Stimulated activated CD8-positive, alpha-beta memory T cell treated with anti-CD3 and anti-CD28 coated beads, Interleukin-15, amount 100 ng/mL, for 1 hour (primary cell): ENCODE data around the gene MYL5.
A peak's percentile ranks its signal among the peaks of the same experiment; 100 is the strongest.
"Not testable (repeated sequence)": the region's sequence is repeated elsewhere in the genome, so short reads cannot be mapped to it uniquely, and the experiment has no call there.

Source experiments
- DNase-seq: peaks from one replicate; pipeline ENCODE4 v3.0.0-alpha.2; 2020; ENCODE audit warnings: low read depth

The MYL5 gene

DNA sequence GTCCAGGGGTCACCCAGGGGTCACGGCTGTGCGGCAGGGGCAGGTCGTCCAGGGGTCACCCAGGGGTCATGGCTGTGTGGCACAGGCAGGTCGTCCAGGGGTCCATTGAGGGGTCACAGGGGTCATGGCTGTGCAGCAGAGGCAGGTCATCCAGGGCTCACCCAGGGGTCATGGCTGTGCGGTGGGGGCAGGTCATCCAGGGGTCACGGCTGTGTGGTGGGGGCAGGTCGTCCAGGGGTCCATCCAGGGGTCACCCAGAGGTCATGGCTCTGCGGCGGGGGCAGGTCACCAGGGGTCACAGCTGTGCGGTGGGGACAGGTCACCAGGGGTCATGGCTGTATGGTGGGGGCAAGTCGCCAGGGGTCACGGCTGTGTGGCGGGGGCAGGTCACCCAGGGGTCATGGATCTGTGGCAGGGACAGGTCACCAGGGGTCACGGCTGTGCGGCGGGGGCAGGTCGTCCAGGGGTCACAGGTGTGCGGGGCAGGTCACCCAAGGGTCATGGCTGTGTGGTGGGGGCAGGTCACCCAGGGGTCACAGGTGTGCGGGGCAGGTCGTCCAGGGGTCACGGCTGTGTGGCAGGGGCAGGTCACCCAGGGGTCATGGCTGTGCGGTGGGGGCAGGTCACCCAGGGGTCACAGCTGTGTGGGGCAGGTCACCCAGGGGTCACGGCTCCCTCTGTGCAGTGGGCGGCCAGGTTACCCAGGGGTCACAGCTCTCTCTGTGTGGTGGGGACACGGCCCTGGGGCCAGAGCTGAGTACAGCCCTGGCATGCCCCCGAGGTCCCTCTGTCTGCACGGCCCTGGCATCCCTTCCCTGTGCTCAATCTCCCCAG is 16.3 kb upstream of the MYL5 start:
- DNase-seq = no peak

DNA sequence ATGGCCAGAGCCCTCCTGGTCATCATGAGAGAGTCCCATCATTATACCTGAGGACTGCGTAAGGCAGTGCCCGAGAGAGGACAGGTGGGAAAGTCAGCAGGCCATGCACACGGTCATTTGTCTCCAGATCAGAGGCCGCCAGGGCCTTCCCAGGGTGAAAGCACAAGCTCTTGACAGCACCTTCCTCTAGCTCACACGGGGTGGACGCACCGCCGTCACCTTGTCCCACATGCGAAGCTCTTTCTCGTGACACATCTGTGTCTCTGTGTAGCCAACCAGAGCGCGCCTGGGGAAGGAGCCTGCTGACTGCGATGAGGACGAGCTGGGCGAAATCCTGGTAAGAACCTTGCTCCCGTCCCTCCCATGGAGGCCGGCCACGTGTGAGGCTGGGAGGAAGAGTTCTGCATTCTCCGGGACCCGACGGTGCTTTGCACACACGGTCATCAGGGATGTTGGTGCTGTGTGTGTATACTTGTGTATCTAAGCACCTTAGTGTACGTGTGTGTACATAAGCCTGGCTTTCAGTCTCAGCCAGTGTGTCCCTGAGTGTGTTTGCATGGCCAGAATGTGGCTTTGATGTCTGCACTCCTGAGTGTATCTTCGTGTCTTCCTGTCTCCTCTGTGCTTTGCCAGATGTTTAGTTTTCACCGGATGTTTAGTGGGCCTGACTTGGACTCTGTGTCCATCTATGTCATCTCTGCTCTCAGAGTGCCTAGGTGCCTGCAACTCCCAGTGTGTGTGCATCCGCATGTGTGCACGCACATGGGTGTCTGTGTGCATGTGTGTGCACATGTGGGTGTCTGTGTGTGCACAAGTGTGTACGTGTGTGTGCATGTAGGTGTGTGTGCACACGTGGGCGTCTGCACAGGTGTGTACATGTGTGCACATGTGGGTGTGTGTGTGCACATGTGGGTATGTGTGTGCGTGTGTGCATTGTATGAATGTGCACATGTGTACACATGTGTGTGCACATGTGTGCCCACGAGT is 15.4 kb upstream of the MYL5 start:
- no peak for DNase-seq

DNA sequence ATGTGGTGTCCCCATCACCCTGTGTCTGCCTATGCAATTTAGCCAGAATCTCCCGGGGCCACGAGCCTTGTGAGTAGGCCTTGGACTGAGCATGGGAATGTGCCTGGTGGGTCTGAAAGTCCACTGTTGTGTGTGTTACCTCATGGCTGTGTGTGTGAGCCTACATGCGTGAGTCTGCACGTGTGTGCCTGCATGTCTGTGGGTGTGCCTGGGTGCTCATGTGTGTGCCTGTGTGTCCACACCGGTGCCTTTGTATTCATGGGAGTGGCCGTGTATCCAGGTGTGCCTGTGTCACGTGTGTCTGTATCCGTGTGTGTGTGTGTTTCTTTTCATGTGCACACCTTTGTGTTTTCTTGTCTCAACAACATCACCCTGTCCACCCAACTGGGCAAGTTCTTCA is 14.5 kb upstream of the MYL5 start:
- DNase-seq = no peak

DNA sequence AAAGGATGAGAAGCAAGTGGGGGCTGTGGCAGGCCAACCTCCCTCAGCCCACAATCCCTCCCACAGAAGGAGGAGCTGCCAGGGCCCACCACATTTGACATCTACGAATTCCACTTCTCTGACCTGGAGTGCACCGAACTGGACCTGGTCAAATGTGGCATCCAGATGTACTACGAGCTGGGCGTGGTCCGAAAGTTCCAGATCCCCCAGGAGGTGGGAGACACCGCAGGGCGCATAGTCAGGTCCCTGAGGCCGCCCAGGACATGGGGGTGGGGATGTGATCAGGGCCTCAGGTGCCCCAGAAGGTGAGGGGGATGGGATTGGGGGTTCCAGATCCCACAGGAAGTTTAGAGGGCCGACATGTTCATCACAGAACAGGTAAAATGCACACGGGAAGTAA is 13.9 kb upstream of the MYL5 start:
- DNase-seq = no peak

- no peak for DNase-seq
Measured at GRCh38 chr4:661231-661630, 13.1 kb upstream of the MYL5 start.

DNA sequence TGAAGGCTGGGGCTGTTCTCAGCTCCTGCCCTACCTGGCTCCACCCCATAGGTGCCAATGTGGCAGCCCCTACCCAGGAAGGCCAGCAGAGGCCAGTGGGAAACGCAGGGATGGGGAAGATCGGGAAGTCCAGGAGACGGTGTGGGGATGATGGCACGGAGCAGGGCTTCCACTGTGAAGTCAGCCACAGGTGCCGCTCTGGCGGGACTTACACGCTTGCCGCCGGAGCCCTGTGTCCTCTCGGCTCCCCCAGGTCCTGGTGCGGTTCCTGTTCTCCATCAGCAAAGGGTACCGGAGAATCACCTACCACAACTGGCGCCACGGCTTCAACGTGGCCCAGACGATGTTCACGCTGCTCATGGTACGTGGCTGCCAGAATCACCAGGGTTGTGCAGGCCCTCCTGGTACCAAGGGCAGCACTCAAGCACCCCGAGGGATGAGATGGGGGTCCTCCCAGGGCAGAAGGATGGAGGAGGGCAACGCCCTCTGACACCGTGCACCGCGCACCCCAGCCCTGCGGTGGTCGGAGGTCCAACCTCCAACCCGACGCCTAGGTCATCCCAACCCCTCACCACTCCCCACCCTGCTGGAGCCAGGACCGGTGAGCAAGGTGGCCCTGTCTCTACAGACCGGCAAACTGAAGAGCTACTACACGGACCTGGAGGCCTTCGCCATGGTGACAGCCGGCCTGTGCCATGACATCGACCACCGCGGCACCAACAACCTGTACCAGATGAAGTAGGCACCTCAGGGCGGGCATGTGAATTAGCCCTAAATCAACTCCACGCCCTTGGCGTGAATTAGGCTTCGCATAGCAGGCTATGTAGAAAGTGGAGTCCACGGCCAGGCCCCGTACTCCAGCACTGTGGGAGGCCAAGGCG is 12.2 kb upstream of the MYL5 start:
- no peak for DNase-seq

GRCh38 chr4:663046-663437 is 11.3 kb upstream of the MYL5 start:
- DNase-seq = no peak

GRCh38 chr4:663438-664428 is 10.6 kb upstream of the MYL5 start:
- DNase-seq = peak; percentile 51

- no peak for DNase-seq
Measured at GRCh38 chr4:664713-665231, 9.6 kb upstream of the MYL5 start.

GRCh38 chr4:665381-665750 is 9.0 kb upstream of the MYL5 start:
- DNase-seq = no peak

DNA sequence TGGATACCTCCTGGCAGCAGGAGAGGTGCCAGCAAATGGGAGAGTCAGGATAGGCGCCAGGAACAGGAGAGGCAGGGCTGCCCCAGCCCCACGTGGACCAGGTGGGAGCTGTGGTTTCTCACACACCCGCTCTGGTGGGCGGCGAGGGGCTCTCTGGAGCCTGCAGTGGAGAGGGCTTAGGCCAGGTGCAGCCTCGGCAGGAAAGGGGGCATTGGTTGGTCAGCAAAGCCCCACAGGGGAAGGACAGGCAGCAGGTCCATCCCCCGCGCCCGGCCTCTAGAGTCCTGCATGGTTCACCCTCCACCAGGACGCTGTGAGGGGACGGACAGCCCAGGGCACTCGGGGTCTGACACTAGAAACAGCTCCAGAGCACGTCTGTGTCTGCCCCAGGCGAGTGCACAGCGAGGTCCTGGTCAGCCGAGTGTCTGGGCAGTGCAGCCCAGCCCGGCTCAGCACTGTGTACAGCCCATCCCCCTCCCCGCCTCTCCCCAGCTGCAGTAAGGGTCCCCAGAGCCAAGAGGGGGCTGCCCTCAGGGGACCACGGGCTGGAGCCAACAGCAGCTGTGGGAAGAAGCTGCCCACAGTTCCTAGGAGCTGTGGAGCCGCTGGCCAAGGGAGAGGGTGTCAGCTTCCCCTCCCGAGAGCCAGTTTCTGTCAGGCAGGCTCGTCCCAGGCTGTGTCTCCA is 8.4 kb upstream of the MYL5 start:
- DNase-seq = no peak

DNA sequence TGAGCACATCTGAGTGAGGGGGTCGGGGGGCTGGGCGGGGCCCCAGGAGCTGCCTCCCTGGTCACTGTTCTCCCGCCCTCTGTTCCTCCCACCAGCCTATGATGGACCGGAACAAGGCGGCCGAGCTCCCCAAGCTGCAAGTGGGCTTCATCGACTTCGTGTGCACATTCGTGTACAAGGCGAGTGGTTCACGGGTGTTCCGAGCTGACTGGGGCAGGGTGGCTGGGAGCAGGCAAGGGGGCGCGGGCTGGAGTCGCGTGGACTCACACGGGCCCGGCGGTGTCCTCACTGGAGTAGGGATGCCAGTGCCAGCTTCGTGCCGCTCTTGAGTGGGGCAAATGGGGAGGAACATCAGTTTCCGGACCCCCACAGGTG is 7.9 kb upstream of the MYL5 start:
- no peak for DNase-seq

GRCh38 chr4:666822-667544 is 7.4 kb upstream of the MYL5 start:
- no peak for DNase-seq

DNA sequence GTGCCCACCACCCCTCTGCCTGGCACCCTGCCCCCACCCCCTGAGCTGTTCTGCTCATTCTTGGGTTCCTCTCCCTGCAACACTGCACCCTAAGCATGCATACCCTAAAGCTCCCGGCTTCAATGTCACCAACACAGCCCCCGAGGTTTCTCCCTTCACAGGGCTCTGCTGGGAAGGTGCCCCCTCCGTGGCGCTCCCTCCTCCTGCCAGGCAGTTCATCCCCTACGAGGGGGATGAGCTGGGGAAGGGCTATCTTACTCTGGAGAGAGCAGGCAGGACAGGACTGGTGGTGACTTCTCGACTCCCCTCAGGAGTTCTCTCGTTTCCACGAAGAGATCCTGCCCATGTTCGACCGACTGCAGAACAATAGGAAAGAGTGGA is 6.8 kb upstream of the MYL5 start:
- no peak for DNase-seq

DNA sequence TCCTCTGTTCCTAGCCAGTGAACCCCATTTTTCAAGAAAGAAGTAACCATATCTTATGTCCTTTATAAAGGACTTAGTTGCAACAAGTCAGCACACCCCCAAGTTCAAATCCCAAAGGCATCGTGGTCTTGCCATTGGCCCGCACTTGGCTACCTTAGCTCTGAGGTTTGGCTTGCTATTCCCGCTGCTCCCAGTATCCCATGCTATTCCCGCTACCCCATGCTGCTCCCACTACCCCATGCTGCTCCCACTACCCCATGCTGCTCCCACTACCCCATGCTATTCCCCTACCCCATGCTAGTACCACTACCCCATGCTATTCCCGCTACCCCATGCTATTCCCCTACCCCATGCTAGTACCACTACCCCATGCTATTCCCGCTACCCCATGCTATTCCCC is 6.1 kb upstream of the MYL5 start:
- not testable (repeated sequence) for DNase-seq

GRCh38 chr4:669806-670559 is 4.4 kb upstream of the MYL5 start:
- not testable (repeated sequence) for DNase-seq

DNA sequence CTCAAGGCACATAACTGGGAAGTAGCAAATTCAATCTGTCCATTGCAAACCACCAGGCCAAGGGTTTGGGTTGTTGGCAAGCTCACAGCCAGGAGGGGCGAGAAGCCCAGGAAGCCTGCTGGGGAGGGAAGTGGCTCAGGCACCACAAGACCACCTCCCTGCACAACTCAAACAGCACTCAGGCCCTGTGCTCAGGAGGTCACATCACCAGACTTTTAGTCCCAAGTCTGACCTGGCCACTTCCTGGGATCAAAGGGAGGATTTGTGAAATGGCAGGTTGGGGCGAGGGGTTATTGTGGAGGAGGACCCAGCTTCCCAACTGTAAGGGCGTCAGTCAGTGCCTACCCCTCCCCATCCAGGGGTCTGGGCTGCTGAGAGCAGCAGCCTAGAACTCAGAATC is 2.6 kb upstream of the MYL5 start:
- no peak for DNase-seq

GRCh38 chr4:673349-674091 is 822 bp upstream of the MYL5 start:
- DNase-seq = no peak
